HPDE6-E6E7 (cell line): ENCODE measurements around the gene MXD3.

Source experiments
- DNase-seq: peaks from one replicate; pipeline ENCODE4 v3.0.0; 2011; ENCODE audit warnings: missing footprints; ENCODE audit errors: extremely low spot score

MXD3 gene

GRCh38 chr5:177303121-177303924 lies 8.4 kb downstream of the MXD3 start, which contains the start of the genes PRELID1 and RAB24:
Gene PRELID1 (plus strand): TSS chr5:177303799. CDS start chr5:177303986, 187 bp downstream.
Gene RAB24 (minus strand): TSS chr5:177303719. CDS start chr5:177303288, 431 bp downstream.
- peak; percentile 51 for DNase-seq

DNA sequence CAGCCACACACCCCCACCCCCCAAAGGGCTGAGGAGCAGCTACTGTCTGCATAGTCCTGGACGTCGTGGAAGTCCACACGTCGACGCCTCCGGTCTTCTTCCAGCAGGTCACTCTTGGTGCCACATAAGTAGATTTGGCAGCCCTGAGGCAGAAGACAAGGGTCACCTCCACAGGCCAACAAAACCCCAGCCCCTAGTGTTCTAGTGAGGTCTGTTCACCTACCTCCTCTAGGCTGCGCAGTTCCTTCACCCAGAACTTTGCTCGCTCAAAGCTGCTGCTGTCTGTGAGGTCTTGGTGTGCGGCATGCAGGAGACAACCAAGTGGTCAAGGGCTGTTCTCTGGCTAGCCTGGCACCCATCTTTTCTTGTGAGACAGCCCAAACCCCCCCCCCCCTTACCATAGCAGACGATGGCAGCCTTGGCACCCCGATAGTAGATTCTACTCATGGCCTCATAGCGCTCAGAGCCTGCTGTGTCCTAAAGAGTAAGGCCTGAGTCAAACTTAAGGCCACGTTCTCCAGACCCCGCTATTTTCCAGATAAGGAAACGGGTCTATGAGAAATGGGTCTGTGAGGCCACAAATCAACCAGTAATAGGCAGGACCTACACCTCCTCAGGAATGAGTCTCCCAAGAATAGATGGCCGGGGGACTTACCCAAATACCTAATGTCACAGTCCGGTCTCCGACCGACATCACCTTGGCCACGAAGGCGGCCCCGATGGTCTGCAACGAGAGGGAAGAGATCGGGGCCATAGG lies 9.2 kb downstream of the MXD3 start:
- no peak for DNase-seq

DNA sequence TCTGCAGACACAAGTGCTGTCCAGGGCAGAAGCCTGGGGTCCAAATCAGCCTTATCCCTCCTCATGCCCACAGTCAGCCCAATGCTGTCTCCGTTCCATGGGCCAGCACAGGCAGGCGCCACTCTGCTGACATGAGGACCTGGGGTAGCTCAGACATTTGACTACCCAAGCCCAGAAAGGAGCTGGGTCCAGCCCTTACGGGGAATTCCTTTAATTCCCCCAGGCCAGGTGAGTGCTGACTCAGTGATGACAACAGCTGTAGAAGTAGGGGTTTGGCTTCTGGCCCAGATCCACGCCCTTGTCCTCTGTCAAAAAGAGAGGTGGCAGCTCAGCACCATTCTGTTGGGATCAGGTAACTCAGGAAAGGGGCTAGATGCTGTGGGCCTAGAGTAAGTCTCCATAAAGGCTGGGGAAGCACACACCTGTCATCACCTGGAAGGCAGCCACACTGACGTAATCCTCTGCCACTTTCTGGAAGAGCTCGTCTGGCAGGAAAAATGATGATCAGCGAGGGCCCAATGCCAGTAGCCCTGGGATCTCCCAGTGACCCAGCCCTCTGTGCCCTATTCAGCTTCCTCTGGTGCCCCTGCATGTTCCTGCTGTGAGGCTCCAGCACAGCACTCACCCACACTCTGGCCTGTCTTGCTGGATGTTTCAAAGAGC lies 10.1 kb downstream of the MXD3 start:
- DNase-seq: peak; percentile 83

- no peak for DNase-seq
These were observed 10.7 kb downstream of the MXD3 start for GRCh38 chr5:177300951-177301350.

DNA sequence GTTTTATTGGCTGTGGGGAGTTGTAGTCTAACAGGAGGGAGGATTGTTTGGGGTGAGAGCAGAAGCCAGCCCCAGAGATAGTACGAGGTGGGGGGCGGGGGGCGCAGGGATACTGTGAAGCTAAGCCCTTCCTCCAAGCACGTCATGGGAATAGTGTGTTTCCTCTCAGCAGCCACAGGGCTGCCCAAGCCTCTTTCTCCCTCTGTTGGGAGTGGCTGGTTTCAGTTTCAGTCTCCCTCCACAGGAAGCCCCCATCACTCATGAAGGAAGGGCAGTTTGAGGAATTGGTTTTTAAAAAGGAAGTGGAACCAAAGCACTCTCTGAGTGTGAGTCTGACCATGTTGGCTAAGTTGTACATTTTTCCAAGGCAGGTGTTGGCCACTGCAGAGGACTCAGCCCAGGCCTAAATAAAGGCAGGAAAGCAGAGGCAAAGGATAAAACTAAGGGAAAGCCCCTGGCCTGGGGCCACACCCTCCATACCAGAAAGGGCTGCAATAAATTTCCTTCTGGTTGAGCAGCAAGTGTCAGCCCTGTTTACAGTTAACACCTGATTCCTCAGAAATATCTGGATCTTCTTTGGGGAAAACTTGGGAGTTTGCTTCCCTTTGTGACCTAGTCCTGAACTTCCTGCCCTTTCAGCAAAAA lies 11.3 kb downstream of the MXD3 start:
- DNase-seq: peak; percentile 43

- DNase-seq: no peak
These were observed 12.0 kb downstream of the MXD3 start for GRCh38 chr5:177299697-177300096.

- DNase-seq: no peak
These were observed 13.8 kb downstream of the MXD3 start for GRCh38 chr5:177297922-177298321.

DNA sequence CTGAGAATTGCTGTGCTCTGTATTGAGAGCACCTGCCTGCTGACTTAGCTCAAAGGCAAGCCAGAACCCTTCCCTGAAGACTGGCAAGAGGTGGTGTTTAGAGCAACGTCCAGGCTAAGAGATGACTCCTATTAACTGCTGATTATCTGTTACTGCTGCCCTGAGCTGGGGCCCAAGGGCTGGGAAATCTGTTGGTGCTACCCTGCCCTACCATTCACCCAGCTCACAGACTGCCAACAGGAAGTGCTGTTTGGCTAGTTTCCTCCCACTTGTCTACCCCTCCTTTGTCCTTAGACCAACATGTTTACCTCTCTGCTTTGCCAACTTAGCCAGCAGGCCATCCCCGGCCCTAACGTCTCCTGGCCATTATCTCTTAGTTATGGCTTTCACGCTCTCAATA lies 15.1 kb downstream of the MXD3 start:
- DNase-seq: no peak

GRCh38 chr5:177295924-177296323 lies 15.8 kb downstream of the MXD3 start:
- no peak for DNase-seq

DNA sequence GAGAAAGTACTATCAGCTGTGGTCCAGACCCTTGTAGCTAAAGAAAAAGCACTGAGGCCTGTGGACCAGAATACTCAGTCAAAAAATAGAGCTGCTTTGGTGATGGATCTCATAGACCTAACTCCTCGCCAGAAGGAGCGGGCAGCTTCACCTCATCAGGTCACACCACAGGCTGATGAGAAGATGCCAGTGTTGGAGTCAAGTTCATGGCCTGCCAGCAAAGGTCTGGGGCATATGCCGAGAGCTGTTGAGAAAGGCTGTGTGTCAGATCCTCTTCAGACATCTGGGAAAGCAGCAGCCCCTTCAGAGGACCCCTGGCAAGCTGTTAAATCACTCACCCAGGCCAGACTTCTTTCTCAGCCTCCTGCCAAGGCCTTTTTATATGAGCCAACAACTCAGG lies 17.1 kb downstream of the MXD3 start:
- DNase-seq: no peak

DNA sequence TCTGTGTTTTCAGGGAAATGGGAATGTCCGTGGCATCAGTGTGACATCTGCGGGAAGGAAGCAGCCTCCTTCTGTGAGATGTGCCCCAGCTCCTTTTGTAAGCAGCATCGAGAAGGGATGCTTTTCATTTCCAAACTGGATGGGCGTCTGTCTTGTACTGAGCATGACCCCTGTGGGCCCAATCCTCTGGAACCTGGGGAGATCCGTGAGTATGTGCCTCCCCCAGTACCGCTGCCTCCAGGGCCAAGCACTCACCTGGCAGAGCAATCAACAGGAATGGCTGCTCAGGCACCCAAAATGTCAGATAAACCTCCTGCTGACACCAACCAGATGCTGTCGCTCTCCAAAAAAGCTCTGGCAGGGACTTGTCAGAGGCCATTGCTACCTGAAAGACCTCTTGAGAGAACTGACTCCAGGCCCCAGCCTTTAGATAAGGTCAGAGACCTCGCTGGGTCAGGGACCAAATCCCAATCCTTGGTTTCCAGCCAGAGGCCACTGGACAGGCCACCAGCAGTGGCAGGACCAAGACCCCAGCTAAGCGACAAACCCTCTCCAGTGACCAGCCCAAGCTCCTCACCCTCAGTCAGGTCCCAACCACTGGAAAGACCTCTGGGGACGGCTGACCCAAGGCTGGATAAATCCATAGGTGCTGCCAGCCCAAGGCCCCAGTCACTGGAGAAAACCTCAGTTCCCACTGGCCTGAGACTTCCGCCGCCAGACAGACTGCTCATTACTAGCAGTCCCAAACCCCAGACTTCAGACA lies 17.7 kb downstream of the MXD3 start:
- DNase-seq: no peak

DNA sequence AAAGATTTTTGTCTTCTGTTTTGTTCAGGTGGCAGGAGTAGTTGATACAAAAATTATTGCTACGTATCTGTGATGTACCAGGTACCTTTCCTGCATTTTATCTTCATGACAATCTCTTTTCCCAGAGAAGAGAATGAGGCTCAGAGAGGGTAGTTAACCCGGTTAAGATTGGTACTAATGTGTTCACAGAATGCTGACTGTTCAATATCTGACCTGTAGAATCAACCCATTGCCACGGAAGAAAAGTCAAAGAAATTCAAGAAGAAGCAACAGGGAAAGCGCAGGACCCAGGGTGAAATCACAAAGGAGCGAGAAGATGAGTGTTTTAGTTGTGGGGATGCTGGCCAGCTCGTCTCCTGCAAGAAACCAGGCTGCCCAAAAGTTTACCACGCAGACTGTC lies 20.0 kb downstream of the MXD3 start:
- no peak for DNase-seq

- no peak for DNase-seq
These were observed 20.7 kb downstream of the MXD3 start for GRCh38 chr5:177290816-177291596.

DNA sequence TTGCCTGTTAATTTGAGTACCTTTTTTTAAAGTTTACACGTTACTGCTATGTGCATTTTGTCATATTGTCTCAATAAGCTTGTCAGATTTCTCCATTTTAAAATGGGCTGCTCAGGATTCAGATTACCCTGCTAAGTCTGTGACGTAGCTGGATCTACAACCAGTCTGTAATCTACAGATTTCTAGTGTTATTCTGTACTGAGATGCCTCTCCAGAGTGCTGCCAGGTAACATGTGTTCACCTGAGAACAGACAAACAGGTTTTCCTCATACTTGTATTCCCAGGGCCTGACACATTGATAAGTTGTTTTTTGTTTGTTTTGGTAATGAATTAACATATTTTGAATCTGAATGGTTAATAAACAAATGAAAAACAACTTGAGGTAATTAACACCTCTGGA lies 23.5 kb downstream of the MXD3 start:
- DNase-seq: no peak

GRCh38 chr5:177276886-177277285 lies 34.8 kb downstream of the MXD3 start:
- DNase-seq: no peak

DNA sequence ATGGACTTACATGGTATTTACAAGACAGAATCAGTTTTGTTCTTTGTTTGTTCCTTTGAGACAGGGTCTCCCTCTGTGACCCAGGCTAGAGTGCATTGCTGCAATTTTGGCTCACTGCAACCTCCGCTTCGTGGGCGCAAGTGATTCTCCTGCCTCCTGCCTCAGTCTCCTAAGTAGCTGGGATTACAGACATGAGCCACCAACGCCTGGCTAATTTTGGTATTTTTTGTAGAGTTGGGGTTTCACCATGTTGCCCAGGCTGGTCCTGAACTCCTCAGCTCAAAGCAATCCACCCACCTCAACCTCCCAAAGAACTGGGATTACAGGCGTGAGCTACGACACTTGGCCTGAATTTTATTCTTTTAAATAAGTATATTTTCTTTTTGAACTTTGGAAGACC lies 35.8 kb downstream of the MXD3 start:
- no peak for DNase-seq

DNA sequence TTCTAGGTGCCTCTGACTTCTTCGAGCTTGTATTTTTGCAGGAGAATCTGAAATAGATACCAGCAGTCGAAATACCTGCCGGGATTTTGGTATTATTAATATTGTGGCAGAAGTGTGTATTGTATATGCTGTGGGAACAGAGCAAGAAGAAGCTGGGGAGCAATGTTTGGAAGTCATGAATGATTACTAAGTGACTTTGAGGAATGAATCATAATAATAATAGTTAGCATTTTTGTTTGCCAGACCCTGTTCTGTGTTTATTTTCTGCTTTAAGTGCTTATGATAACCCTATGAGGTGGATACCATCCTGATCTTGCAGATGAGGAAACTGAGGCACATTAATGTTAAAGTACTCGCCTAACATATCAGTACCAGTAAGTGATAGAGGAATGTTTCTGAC lies 40.6 kb downstream of the MXD3 start:
- DNase-seq: no peak

DNA sequence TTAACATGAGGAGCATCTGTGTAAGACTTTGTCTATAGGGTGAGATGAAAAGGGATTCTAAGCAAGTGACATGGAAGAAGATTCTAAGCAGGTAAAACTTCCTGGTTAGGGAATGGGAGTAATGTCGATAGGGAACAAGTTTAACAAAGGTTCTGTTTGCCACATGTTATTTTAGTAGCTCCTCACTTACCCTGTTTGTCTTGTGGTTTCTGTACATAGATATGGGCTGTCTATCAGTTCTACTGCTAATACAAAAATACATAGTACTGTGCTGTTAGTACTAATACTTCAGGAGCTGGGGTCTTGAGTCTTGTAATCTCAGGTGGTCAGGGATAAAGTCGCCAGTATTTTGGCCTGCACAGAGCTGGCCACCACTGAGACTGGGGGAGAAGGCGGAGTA lies 41.0 kb downstream of the MXD3 start:
- DNase-seq: no peak

DNA sequence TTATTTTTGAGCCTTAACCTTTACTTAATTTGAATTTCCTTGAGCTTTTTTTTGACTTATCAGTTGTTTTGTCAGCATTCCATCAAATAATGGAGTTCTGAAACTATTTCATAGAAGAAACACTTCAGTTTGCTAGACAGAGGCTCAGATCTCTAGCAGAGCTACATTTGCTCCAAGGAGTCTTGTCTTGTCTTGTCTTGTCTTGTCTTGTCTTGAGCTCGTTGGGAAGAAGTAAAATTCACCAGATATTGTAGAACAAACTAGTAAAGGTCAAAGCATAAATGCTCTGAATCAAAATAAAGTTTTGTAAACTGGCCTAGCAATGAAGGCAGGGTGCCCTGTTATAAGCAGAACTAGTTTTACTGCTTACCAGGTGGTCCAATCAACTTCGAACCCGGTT lies 41.7 kb downstream of the MXD3 start:
- DNase-seq: peak; percentile 38

DNA sequence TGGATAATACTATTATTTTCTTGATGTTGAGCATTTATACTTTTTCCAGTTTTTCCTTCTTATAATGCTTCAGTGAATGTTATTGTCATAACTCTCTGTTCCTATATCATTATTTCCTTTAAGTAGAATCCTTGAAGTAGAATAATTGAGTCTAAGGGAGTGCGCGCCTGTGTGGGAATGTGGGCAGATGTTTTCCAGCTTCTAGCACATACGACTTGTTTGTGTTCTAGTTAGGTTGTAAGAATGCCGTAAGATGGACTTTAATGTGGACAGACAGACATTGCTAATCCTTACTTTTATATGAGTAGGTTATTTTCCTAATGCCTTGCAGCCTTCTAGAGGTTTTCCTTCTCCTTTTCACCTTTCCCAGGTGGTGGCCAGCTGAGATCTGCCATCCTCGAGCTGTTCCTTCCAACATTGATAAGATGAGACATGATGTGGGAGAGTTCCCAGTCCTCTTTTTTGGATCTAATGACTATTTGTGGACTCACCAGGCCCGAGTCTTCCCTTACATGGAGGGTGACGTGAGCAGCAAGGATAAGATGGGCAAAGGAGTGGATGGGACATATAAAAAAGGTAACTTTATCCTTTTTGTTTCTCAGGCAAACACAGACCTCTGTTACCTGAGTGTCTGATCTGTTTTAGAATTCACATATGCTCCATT lies 42.3 kb downstream of the MXD3 start:
- no peak for DNase-seq
